KMS-11 (cell line): ENCODE results near the gene LMX1A.

Experiments
- H2AFZ ChIP-seq: fragments of 200-600 bp; sonication (generic); 2 replicates; pipeline ENCODE4 v1.6.1; 2016; ENCODE audit warnings: antibody characterized with exemption, mixed run types, low read depth
- H3K27ac ChIP-seq: fragments of 200-600 bp; sonication (generic); 2 replicates; pipeline ENCODE4 v1.6.1; 2016; ENCODE audit warnings: mild to moderate bottlenecking, mixed run types
- H3K27me3 ChIP-seq: fragments of 200-600 bp; sonication (generic); 2 replicates; pipeline ENCODE4 v1.6.1; 2017; ENCODE audit warnings: mild to moderate bottlenecking, low read depth, mixed run types, moderate library complexity; ENCODE audit not compliant: insufficient read depth
- H3K36me3 ChIP-seq: fragments of 200-600 bp; sonication (generic); 2 replicates; pipeline ENCODE4 v1.6.1; 2017; ENCODE audit warnings: mild to moderate bottlenecking, mixed run types; ENCODE audit not compliant: insufficient read depth
- H3K4me1 ChIP-seq: fragments of 200-600 bp; sonication (generic); 2 replicates; pipeline ENCODE4 v1.6.1; 2016; ENCODE audit warnings: mild to moderate bottlenecking, low read depth, mixed run types; ENCODE audit not compliant: poor library complexity, severe bottlenecking
- H3K4me2 ChIP-seq: fragments of 200-600 bp; sonication (generic); 2 replicates; pipeline ENCODE4 v1.7.0; 2016; ENCODE audit warnings: mild to moderate bottlenecking, mixed run types
- H3K4me3 ChIP-seq: fragments of 200-600 bp; sonication (generic); IDR thresholded peaks from 2 replicates; pipeline ENCODE4 v1.6.1; 2017; ENCODE audit warnings: low read depth, low read length, mixed read lengths; ENCODE audit not compliant: insufficient read depth
- H3K79me2 ChIP-seq: fragments of 200-600 bp; sonication (generic); 2 replicates; pipeline ENCODE4 v1.6.1; 2016; ENCODE audit warnings: low read depth, mixed run types; ENCODE audit not compliant: insufficient read depth
- H3K9ac ChIP-seq: fragments of 200-600 bp; sonication (generic); 2 replicates; pipeline ENCODE4 v1.6.1; 2016; ENCODE audit warnings: mild to moderate bottlenecking, mixed run types
- H4K20me1 ChIP-seq: fragments of 200-600 bp; sonication (generic); 2 replicates; pipeline ENCODE4 v1.6.1; 2016; ENCODE audit warnings: mild to moderate bottlenecking, mixed run types; ENCODE audit not compliant: insufficient read depth
- TF ChIP-seq, protein P1 (sequence below): fragments of 200-600 bp; sonication (generic); conservative IDR thresholded peaks from 2 replicates; pipeline ENCODE4 v1.6.1; 2017; ENCODE audit warnings: low read depth, mild to moderate bottlenecking, antibody characterized with exemption, low read length, moderate library complexity, mixed read lengths

LMX1A gene

GRCh38 chr1:165298203-165298820 lies 58.2 kb downstream of the LMX1A start:
- no peaks in the 10 kb centered on the region for H3K36me3 ChIP-seq
- no peaks in the 10 kb centered on the region for H3K27me3 ChIP-seq
- H3K9ac ChIP-seq = no peak overlapping the region
- H3K27ac ChIP-seq = no peak overlapping the region
- no peak overlapping the region for H3K4me3 ChIP-seq
- no peaks in the 10 kb centered on the region for H3K79me2 ChIP-seq
- no peak overlapping the region for H3K4me2 ChIP-seq
- no peaks in the 10 kb centered on the region for H3K4me1 ChIP-seq
- TF ChIP-seq, protein P1, sequence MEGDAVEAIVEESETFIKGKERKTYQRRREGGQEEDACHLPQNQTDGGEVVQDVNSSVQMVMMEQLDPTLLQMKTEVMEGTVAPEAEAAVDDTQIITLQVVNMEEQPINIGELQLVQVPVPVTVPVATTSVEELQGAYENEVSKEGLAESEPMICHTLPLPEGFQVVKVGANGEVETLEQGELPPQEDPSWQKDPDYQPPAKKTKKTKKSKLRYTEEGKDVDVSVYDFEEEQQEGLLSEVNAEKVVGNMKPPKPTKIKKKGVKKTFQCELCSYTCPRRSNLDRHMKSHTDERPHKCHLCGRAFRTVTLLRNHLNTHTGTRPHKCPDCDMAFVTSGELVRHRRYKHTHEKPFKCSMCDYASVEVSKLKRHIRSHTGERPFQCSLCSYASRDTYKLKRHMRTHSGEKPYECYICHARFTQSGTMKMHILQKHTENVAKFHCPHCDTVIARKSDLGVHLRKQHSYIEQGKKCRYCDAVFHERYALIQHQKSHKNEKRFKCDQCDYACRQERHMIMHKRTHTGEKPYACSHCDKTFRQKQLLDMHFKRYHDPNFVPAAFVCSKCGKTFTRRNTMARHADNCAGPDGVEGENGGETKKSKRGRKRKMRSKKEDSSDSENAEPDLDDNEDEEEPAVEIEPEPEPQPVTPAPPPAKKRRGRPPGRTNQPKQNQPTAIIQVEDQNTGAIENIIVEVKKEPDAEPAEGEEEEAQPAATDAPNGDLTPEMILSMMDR = no peak
- no peak overlapping the region for H2AFZ ChIP-seq
- H4K20me1 ChIP-seq = no peaks in the 10 kb centered on the region

DNA sequence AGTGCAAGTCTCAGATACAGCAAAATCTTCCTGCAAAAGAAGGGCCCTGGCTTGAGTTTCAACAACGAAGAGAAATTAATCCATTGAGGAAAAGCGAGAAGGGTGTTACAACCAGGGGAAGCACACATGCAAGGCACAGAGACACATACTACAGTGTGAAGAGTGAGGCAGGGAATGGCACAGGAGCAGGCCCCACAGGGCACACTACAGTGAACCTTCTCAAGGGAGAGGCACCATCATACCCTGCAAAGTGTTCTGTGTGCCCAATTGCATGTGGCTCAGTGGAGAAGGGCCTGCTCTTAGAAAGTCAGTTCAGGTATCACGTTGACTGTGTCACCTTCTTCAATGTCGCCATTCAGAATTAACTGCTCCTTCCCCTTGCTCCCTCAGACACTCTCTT lies 60.3 kb downstream of the LMX1A start:
- Histone ChIP-seq H4K20me1 (no peaks in the 10 kb centered on the region), H3K27me3 (no peaks in the 10 kb centered on the region), H3K4me1 (no peaks in the 10 kb centered on the region), H3K27ac (no peak overlapping the region), H3K4me3 (no peak overlapping the region), H3K79me2 (no peaks in the 10 kb centered on the region), H2AFZ (no peak overlapping the region), H3K36me3 (no peaks in the 10 kb centered on the region), H3K4me2 (no peak overlapping the region), H3K9ac (no peak overlapping the region)
- TF ChIP-seq, protein P1 = no peak

DNA sequence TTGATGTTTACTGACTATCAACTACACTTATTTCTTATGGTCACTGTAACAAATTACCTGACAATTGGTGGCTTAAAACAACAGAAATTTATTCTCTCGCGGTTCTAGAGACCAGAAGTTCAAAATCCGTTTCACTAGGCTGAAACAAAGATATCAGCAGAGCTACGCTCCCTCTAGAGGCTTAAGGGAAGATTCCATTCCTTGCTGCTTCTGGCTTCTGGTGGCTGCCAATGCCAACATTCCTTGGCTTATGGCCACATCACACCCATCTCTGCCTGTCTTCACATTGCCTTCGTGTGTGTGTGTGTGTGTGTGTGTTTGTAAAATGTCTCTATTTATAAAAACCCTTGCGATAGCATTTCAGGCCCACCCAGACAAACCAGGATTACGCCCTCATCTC lies 66.4 kb downstream of the LMX1A start:
- Histone ChIP-seq H4K20me1 (no peaks in the 10 kb centered on the region), H3K79me2 (no peaks in the 10 kb centered on the region), H3K9ac (no peak overlapping the region), H3K27me3 (no peaks in the 10 kb centered on the region), H3K4me2 (no peak overlapping the region), H3K36me3 (no peaks in the 10 kb centered on the region), H3K27ac (no peak overlapping the region), H2AFZ (no peak overlapping the region), H3K4me3 (no peak overlapping the region), H3K4me1 (no peaks in the 10 kb centered on the region)
- TF ChIP-seq, protein P1 = no peak

GRCh38 chr1:165289556-165289955 lies 67.0 kb downstream of the LMX1A start:
- H3K4me2 ChIP-seq = no peak overlapping the region
- TF ChIP-seq, protein P1 = no peak
- no peak overlapping the region for H3K27ac ChIP-seq
- H3K4me1 ChIP-seq = no peaks in the 10 kb centered on the region
- no peaks in the 10 kb centered on the region for H4K20me1 ChIP-seq
- no peak overlapping the region for H3K4me3 ChIP-seq
- no peak overlapping the region for H2AFZ ChIP-seq
- no peaks in the 10 kb centered on the region for H3K27me3 ChIP-seq
- H3K36me3 ChIP-seq = no peaks in the 10 kb centered on the region
- no peaks in the 10 kb centered on the region for H3K79me2 ChIP-seq
- H3K9ac ChIP-seq = no peak overlapping the region
